ENCODE results near the gene LMO1. TPM values are rescaled to one million over a fixed set of nuclear protein-coding genes. Genes with fewer than 3 reads are reported as not detected.

The LMO1 gene
- total and polyA plus RNA-seq, 2 of the 13 experiments (the other 11 are each of a cell fraction or from before 2014, with no cell fraction given): not detected

DNA sequence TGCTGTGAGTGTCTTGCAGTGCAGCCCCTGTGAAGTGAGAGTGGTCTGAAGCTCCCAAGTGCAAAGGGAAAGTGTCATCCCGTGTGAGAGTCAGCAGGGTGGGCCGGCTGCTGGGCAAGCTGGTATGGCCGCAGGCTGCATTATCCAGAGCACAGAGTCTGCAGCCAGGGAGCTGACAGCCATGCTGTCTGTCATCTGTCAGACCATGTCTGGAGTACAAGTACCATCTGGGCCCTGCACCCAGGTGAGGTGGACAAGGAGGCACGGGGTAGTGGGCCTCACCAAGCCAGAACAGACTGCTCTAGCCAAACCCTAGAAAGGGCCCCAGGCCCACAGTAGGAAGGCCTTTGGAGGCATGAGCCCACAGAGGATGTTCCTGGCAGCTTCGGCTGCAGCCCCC lies 20.2 kb downstream of the LMO1 start (continued):
- TF ChIP-seq TRIM22 (IDR thresholded peaks at IDR 0.05): no peak
- TF ChIP-seq ARID3A (IDR thresholded peaks at IDR 0.05; ENCODE audit: low read depth, low read length): no peak
- TF ChIP-seq ZNF44 (CRISPR knock-in tag; IDR thresholded peaks at IDR 0.05): no peak
- no peak for TF ChIP-seq ZBTB1 (CRISPR knock-in tag; IDR thresholded peaks at IDR 0.05; ENCODE audit: borderline replicate concordance)
- no peak for TF ChIP-seq KAT7 (CRISPR knock-in tag; IDR thresholded peaks at IDR 0.05; ENCODE audit: borderline replicate concordance)
- TF ChIP-seq THYN1 (CRISPR knock-in tag; IDR thresholded peaks at IDR 0.05; ENCODE audit: borderline replicate concordance, low read depth): no peak
- TF ChIP-seq ZNF280D (CRISPR knock-in tag; IDR thresholded peaks at IDR 0.05): no peak

All from HepG2 (cell line).